K562 (cell line): ENCODE measurements around the gene TMEM123. TPM values are rescaled to one million over a fixed set of nuclear protein-coding genes. Genes with fewer than 3 reads are reported as not detected.

Experiments used
- ATAC-seq: fragments of 200-7000 bp; cut with Tn5 transposase; 3 replicates; pipeline ENCODE4 v1.9.1; 2020; ENCODE audit warnings: moderate library complexity
- BruUV-seq: library from RNA; stranded (reverse); fragments of 400-500 nt; replicated peaks from 2 replicates; lab custom pipeline; 2021; lab: Mats Ljungman, UMichigan
- CTCF ChIA-PET: fragments of 300-600 bp; formaldehyde crosslinking; extraction: SDS; loops from one replicate; lab custom pipeline; 2021; ENCODE audit warnings: low intra/inter-chr PET ratio; lab: Yijun Ruan, JAX
- POLR2A ChIA-PET: fragments of 300-600, 350-650 bp; sonication (Branson Sonifier 250); formaldehyde crosslinking; extraction: SDS; loops from one replicate; lab custom pipeline; 2021; ENCODE audit warnings: antibody characterized with exemption, inconsistent platforms; lab: Yijun Ruan, JAX
- DNase-seq, 4 experiments: peaks; one replicate each; pipeline versions ENCODE4 v3.0.0 to v3.0.0-alpha.2; 2011 to 2018; ENCODE audit warnings: low spot score in 3 of 4, mixed read lengths in 3 of 4; ENCODE audit errors: extremely low read depth in 1 of 4
- FAIRE-seq: peaks from 2 replicates; lab custom pipeline; 2011; peaks lifted over from hg19 to GRCh38; lab: Jason Lieb, UNC
- H2AFZ ChIP-seq: 2 replicates; pipeline ENCODE4 v1.6.0; 2011; ENCODE audit warnings: low read depth, low read length, control low read depth, inconsistent platforms
- H3K27ac ChIP-seq: fragments of 200-600 bp; 3 replicates; pipeline ENCODE4 v1.8.0; 2011; ENCODE audit warnings: low read depth, mild to moderate bottlenecking, control low read depth, inconsistent platforms, low read length, moderate library complexity, mixed read lengths; ENCODE audit errors: extremely low read depth
- H3K27me3 ChIP-seq, 2 experiments: fragments of 300-600 bp in 1 of 2; 2 replicates in 1 of 2; 3 replicates in 1 of 2; pipeline versions ENCODE4 v1.6.0 to v1.8.0; 2011; ENCODE audit warnings: inconsistent platforms in 2 of 2, low read length in 2 of 2, mild to moderate bottlenecking in 1 of 2, mixed read lengths in 1 of 2, moderate library complexity in 1 of 2; ENCODE audit not compliant: control insufficient read depth in 2 of 2, insufficient read depth in 2 of 2
- H3K36me3 ChIP-seq: fragments of 300-600 bp; 3 replicates; pipeline ENCODE4 v1.8.0; 2011; ENCODE audit warnings: mild to moderate bottlenecking, low read length, inconsistent platforms; ENCODE audit not compliant: control insufficient read depth, insufficient read depth
- H3K4me1 ChIP-seq, 2 experiments: fragments of 200-600 bp in 1 of 2; replicated peaks in 1 of 2; 2 replicates in 1 of 2; 3 replicates in 1 of 2; pipeline versions ENCODE4 v1.5.1 to v1.8.0; 2011; ENCODE audit warnings: inconsistent platforms in 2 of 2, low read length in 2 of 2, mild to moderate bottlenecking in 1 of 2, mixed read lengths in 1 of 2, moderate library complexity in 1 of 2; ENCODE audit not compliant: control insufficient read depth in 2 of 2, insufficient read depth in 2 of 2
- H3K4me2 ChIP-seq: 2 replicates; pipeline ENCODE4 v1.6.1; 2011; ENCODE audit warnings: low read length, control low read depth, inconsistent platforms, mixed read lengths; ENCODE audit not compliant: insufficient read depth
- H3K4me3 ChIP-seq: fragments of 200-600 bp; sonication (generic), shearing (Covaris generic); 2 replicates; pipeline ENCODE4 v1.5.1; 2016; ENCODE audit warnings: control low read depth, inconsistent platforms
- H3K79me2 ChIP-seq: fragments of 200-600 bp; 3 replicates; pipeline ENCODE4 v1.8.0; 2011; ENCODE audit warnings: low read length, inconsistent platforms; ENCODE audit not compliant: control insufficient read depth, insufficient read depth
- H3K9ac ChIP-seq, 2 experiments: 2 replicates each; pipeline versions ENCODE4 v1.6.0 to v1.6.1; 2011; ENCODE audit warnings: low read depth in 2 of 2, low read length in 2 of 2, control low read depth in 1 of 2, inconsistent platforms in 1 of 2, mild to moderate bottlenecking in 1 of 2, mixed read lengths in 1 of 2; ENCODE audit not compliant: insufficient read depth in 1 of 2
- H3K9me1 ChIP-seq: one replicate; pipeline ENCODE4 v1.6.0; 2011; ENCODE audit warnings: inconsistent platforms, mild to moderate bottlenecking, low read length, moderate library complexity; ENCODE audit not compliant: control insufficient read depth, insufficient read depth
- H3K9me3 ChIP-seq: replicated peaks from 2 replicates; pipeline ENCODE4 v1.5.1; 2011; ENCODE audit warnings: low read depth, low read length, inconsistent platforms; ENCODE audit not compliant: control insufficient read depth, insufficient read depth
- H4K20me1 ChIP-seq: replicated peaks from 2 replicates; pipeline ENCODE4 v1.6.1; 2011; ENCODE audit warnings: low read length, inconsistent platforms, mixed read lengths; ENCODE audit not compliant: control insufficient read depth, insufficient read depth
- CBX8 ChIP-seq: fragments of 200-600 bp; sonication (generic); IDR thresholded peaks from 2 replicates; pipeline ENCODE4 v1.6.1; 2012; ENCODE audit warnings: borderline replicate concordance, mixed run types, low read depth, mild to moderate bottlenecking, moderate library complexity, mixed read lengths, low read length, control low read depth, inconsistent platforms; ENCODE audit not compliant: poor library complexity, severe bottlenecking; ENCODE audit errors: extremely low read depth
- MAFG ChIP-seq: fragments of 450-650 bp; conservative IDR thresholded peaks from 2 replicates; pipeline ENCODE4 v1.6.1; 2016; ENCODE audit warnings: missing genetic modification characterization, missing compliant biosample characterization
- MIER1 ChIP-seq: fragments of 450-650 bp; IDR thresholded peaks from 2 replicates; pipeline ENCODE4 v1.6.1; 2016; ENCODE audit warnings: antibody characterized with exemption, mild to moderate bottlenecking, low read depth
- NFIX ChIP-seq: fragments of 250-450 bp; sonication (Bioruptor Pico); IDR thresholded peaks from 2 replicates; pipeline ENCODE4 v1.4.0; 2020; ENCODE audit warnings: low read depth, mild to moderate bottlenecking, moderate library complexity
- NFRKB ChIP-seq: fragments of 450-650 bp; IDR thresholded peaks from 2 replicates; pipeline ENCODE4 v1.6.1; 2016; ENCODE audit warnings: low read depth
- ZBTB7A ChIP-seq: IDR thresholded peaks from 2 replicates; pipeline ENCODE4 v1.6.1; 2011; ENCODE audit warnings: low read depth, mild to moderate bottlenecking, low read length, moderate library complexity, borderline replicate concordance; ENCODE audit not compliant: control insufficient read depth
- ZKSCAN1 ChIP-seq: fragments of 150-350 bp; IDR thresholded peaks from 2 replicates; pipeline ENCODE4 v1.6.1; 2016; ENCODE audit warnings: low read depth, low read length
- ZNF274 ChIP-seq: IDR thresholded peaks from 2 replicates; pipeline ENCODE4 v1.6.1; 2011; ENCODE audit warnings: low read depth, mild to moderate bottlenecking, low read length, moderate library complexity, borderline replicate concordance
- in situ Hi-C: fragments of 300-500 bp; cut with MboI; formaldehyde crosslinking; loops from 4 replicates; pipeline ENCODE4 v1.15.0; 2018; ENCODE audit warnings: inconsistent platforms, mixed read lengths
- intact Hi-C: fragments of 100-400 bp; cut with micrococcal nuclease; formaldehyde crosslinking; loops from 2 replicates; pipeline ENCODE4 v1.14.2; 2022
- polyA plus RNA-seq, 8 experiments: library from polyadenylated mRNA; depleted of rRNA in 4 of 8; stranded (reverse) in 5 of 8; unstranded in 3 of 8; fragments of >200 nt; fragmentation: Nextera tagmentation in 2 of 8; fragmentation: Illumina TruSeq in 1 of 8; extraction: Ambion mirVana in 2 of 8; extraction: Trizol in 1 of 8; gene quantifications; 2 replicates each; pipeline versions ENCODE4 v1.2.1 to v1.2.3, GENCODE V29; 2011 to 2014; ENCODE audit warnings: inconsistent platforms in 1 of 8, missing spikeins in 1 of 8
- total RNA-seq, 7 experiments: library from RNA; depleted of rRNA in 6 of 7; stranded (reverse); fragments of >200 nt in 6 of 7; fragmentation: Illumina TruSeq in 2 of 7; extraction: Trizol in 2 of 7; gene quantifications; 2 replicates each; pipeline versions ENCODE4 v1.2.1 to v1.2.3, GENCODE V29; 2011 to 2021; ENCODE audit warnings: low replicate concordance in 1 of 7
- TF ChIP-seq, protein P1 (sequence below): conservative IDR thresholded peaks from 2 replicates; pipeline ENCODE4 v1.6.1; 2011; ENCODE audit warnings: low read depth, mild to moderate bottlenecking, low read length; ENCODE audit not compliant: control insufficient read depth
- TF ChIP-seq, protein P2 (sequence below): IDR thresholded peaks from 2 replicates; pipeline ENCODE4 v1.6.1; 2011; ENCODE audit not compliant: insufficient read length; ENCODE audit errors: extremely low read depth

Gene TMEM123
- total and polyA plus RNA-seq, 9 of the 15 experiments (the other 6 are each of a cell fraction or from before 2014, with no cell fraction given), result 19.8 to 344 (median 82.4) TPM

DNA sequence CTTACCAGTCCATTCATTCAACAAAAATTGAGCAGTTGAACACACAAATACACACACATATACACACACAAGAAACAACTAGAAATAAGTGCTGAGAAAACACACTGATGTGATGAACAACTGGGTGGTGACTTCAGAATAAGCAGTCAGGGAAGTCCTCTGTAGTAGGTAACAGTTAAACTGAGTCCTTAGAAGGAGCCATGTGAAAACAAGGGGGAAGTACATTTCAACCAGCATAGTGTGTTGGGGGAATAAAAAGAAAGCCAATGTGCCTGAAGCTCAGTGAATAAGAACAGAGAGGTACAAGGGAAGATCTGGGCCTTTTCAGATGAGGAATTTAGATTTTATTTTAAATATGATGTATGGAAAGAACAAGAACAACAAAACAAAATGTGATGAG lies 6.8 kb upstream of the TMEM123 start:
- Histone ChIP-seq H3K9me3 (no peaks in the 10 kb centered on the region), H4K20me1 (no peaks in the 10 kb centered on the region), H3K36me3 (no peaks in the 10 kb centered on the region), H3K79me2 (no peaks in the 10 kb centered on the region), H3K9ac (no peak overlapping the region), H3K27ac (no peak overlapping the region), H2AFZ (no peak overlapping the region), H3K9me1 (no peaks in the 10 kb centered on the region), H3K4me1 (no peaks in the 10 kb centered on the region; a peak in 1 of 5 replicates), H3K4me2 (no peak overlapping the region), H3K4me3 (no peak overlapping the region), H3K27me3 (no peaks in the 10 kb centered on the region)
- FAIRE-seq (no peak), DNase-seq (no peak), ATAC-seq (no peak)
- ChIA-PET CTCF (no interaction called here), POLR2A (no interaction called here)
- in situ Hi-C loops, result no loop called here
- intact Hi-C loops, result no loop called here
- BruUV-seq, result no TSS peak
- TF ChIP-seq ZNF274 (no peak), MAFG (tag) (no peak), MIER1 (no peak), NFIX (CRISPR knock-in tag) (no peak), NFRKB (no peak), ZBTB7A (no peak), ZKSCAN1 (no peak), CBX8 (no peak)
- TF ChIP-seq, protein P1, sequence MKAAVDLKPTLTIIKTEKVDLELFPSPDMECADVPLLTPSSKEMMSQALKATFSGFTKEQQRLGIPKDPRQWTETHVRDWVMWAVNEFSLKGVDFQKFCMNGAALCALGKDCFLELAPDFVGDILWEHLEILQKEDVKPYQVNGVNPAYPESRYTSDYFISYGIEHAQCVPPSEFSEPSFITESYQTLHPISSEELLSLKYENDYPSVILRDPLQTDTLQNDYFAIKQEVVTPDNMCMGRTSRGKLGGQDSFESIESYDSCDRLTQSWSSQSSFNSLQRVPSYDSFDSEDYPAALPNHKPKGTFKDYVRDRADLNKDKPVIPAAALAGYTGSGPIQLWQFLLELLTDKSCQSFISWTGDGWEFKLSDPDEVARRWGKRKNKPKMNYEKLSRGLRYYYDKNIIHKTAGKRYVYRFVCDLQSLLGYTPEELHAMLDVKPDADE, result no peak
- TF ChIP-seq, protein P2, sequence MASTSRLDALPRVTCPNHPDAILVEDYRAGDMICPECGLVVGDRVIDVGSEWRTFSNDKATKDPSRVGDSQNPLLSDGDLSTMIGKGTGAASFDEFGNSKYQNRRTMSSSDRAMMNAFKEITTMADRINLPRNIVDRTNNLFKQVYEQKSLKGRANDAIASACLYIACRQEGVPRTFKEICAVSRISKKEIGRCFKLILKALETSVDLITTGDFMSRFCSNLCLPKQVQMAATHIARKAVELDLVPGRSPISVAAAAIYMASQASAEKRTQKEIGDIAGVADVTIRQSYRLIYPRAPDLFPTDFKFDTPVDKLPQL, result no peak
